ENCODE data around the gene HIVEP3. TPM values are rescaled to one million over a fixed set of nuclear protein-coding genes. Genes with fewer than 3 reads are reported as not detected.

The HIVEP3 gene
- total RNA-seq, 1 experiment from 2014 or later: 1.4 TPM

DNA sequence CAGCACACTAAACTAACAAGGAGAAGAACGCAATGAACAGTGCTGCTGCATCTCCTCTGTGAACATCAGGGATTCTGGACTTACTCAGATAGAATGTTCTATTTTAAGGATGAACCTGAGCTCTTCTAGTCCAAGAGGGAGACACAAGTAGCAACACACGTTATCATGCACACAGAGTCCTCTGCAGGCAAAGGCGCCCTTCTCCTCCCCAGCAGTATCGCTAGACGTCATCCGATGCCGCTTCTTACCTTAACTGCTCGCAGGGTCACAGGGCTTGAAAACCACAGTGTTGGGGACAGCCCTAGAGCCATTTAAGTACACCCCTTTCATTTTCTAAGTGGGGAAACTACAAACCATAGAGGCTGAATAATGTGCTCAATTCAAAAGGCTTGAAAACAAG, 74.5 kb downstream of the HIVEP3 start:
- Histone ChIP-seq H2AK5ac (ENCODE audit: insufficient read length, low read length) (no peak overlapping the region), H3T11ph (ENCODE audit: low read length) (no peak overlapping the region), H4K5ac (ENCODE audit: insufficient read length, low read depth, low read length) (no peak overlapping the region), H3K23ac (ENCODE audit: insufficient read length, low read depth, low read length) (no peak overlapping the region), H2BK120ac (ENCODE audit: low read depth, low read length, poor library complexity, severe bottlenecking) (no peak overlapping the region), H2BK20ac (ENCODE audit: low read depth, low read length, poor library complexity, severe bottlenecking) (no peak overlapping the region), H3K4me2 (ENCODE audit: insufficient read depth, insufficient read length, low read length) (no peak overlapping the region), H3K27ac (ENCODE audit: insufficient read length, low read depth, low read length) (no peak overlapping the region), H3K79me1 (ENCODE audit: insufficient read depth, low read depth, low read length, poor library complexity, severe bottlenecking) (no peaks in the 10 kb centered on the region), H3K4me1 (ENCODE audit: insufficient read depth, low read length) (peaks cover 5% of the 10 kb centered on the region; the same call in 1 of the 2 replicates), H2BK5ac (ENCODE audit: insufficient read length, low read length) (no peak overlapping the region), H2AFZ (ENCODE audit: low read length) (no peak overlapping the region), H3K23me2 (ENCODE audit: insufficient read length, low read depth, low read length, poor library complexity, severe bottlenecking) (no peaks in the 10 kb centered on the region), H3K18ac (ENCODE audit: insufficient read length, low read depth, low read length) (no peak overlapping the region), H3K14ac (ENCODE audit: insufficient read depth, low read length) (no peak overlapping the region), H2BK15ac (ENCODE audit: low read depth, low read length) (no peak overlapping the region), H3K27me3 (ENCODE audit: insufficient read depth, low read length) (no peaks in the 10 kb centered on the region), H4K8ac (replicated peaks; ENCODE audit: insufficient read length, low read depth, low read length) (no peak overlapping the region), H2BK12ac (ENCODE audit: insufficient read length, low read depth, low read length) (no peak overlapping the region), H3K9me3 (ENCODE audit: control insufficient read depth, low read depth, low read length) (no peaks in the 10 kb centered on the region), H4K91ac (ENCODE audit: insufficient read length, low read depth, low read length) (no peak overlapping the region), H3K79me2 (ENCODE audit: insufficient read depth, low read length) (no peaks in the 10 kb centered on the region), H3K4ac (ENCODE audit: low read depth, low read length) (no peak overlapping the region), H3K56ac (ENCODE audit: insufficient read length, low read depth, low read length) (no peak overlapping the region), H3K9ac (ENCODE audit: extremely low read depth, insufficient read length, low read length) (no peak overlapping the region), H4K20me1 (ENCODE audit: control insufficient read depth, insufficient read depth, insufficient read length) (no peaks in the 10 kb centered on the region)
- TF ChIP-seq, protein P1, sequence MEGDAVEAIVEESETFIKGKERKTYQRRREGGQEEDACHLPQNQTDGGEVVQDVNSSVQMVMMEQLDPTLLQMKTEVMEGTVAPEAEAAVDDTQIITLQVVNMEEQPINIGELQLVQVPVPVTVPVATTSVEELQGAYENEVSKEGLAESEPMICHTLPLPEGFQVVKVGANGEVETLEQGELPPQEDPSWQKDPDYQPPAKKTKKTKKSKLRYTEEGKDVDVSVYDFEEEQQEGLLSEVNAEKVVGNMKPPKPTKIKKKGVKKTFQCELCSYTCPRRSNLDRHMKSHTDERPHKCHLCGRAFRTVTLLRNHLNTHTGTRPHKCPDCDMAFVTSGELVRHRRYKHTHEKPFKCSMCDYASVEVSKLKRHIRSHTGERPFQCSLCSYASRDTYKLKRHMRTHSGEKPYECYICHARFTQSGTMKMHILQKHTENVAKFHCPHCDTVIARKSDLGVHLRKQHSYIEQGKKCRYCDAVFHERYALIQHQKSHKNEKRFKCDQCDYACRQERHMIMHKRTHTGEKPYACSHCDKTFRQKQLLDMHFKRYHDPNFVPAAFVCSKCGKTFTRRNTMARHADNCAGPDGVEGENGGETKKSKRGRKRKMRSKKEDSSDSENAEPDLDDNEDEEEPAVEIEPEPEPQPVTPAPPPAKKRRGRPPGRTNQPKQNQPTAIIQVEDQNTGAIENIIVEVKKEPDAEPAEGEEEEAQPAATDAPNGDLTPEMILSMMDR (conservative IDR thresholded peaks at IDR 0.05): no peak
- H3K9me3 Mint-ChIP-seq: no peaks in the 10 kb centered on the region
- H3K4me1 Mint-ChIP-seq: peaks cover 25 to 26% of the 10 kb centered on the region in 2 experiments
- H3K27me3 Mint-ChIP-seq (ENCODE audit: low read depth): peaks cover 1% of the 10 kb centered on the region; the same call in 1 of the 2 replicates
- H3K27ac Mint-ChIP-seq: no peak overlapping the region; a peak in 1 of 7 replicates
- WGBS (ENCODE audit: extremely low coverage, insufficient read length, low lambda C conversion rate): no CpG with 5 or more reads among the region's 8 CpGs
- no peaks in the 10 kb centered on the region for H3K36me3 Mint-ChIP-seq (ENCODE audit: insufficient read depth in 1 of 3, low read depth in 3 of 3)
- H3K4me3 Mint-ChIP-seq: no peak overlapping the region
- DNase-seq: no peak

Data from H9 (cell line).